Thyroid gland (tissue), 4 donors: ENCODE data around the gene IQSEC3.
"Not testable (repeated sequence)": the region's sequence is repeated elsewhere in the genome, so short reads cannot be mapped to it uniquely, and the experiment has no call there.

Experiments
- POLR2A ChIP-seq, 2 donors: fragments of 450-650 bp; IDR thresholded peaks; one replicate each; pipeline ENCODE4 v1.6.1; 2017; ENCODE audit warnings: antibody characterized with exemption in 2 of 2, mild to moderate bottlenecking in 2 of 2, moderate library complexity in 1 of 2
- TF ChIP-seq, protein P1 (sequence below), 6 experiments: fragments of 200-600 bp in 3 of 6; fragments of 450-650 bp in 3 of 6; sonication (generic) in 3 of 6; IDR thresholded peaks; one replicate each; pipeline ENCODE4 v1.5.1; 2016 to 2019; ENCODE audit warnings: antibody characterized with exemption in 6 of 6, mild to moderate bottlenecking in 2 of 6, inconsistent platforms in 1 of 6, moderate library complexity in 1 of 6

DNA sequence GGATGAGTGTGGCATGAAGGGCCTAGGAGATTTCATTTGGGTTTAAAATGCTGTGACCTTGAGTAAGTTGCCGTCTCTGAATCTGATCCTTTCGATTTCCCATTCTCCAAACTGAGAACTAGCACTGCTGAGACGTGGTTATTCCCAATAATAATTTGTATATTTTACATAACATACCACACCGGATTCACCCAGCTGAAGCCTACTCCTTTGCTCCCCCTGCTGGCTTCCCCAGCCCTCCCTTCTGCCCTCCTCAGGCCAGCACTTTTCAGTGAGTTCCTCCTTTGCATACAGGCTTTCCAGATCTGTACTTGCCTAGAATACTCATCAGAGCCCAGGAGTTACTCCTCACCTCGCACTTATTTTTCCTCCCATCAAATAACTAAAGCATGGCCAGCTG is 38.7 kb upstream of the IQSEC3 start:
- TF ChIP-seq POLR2A (IDR thresholded peaks at IDR 0.05) = not testable (repeated sequence)
- TF ChIP-seq, protein P1, sequence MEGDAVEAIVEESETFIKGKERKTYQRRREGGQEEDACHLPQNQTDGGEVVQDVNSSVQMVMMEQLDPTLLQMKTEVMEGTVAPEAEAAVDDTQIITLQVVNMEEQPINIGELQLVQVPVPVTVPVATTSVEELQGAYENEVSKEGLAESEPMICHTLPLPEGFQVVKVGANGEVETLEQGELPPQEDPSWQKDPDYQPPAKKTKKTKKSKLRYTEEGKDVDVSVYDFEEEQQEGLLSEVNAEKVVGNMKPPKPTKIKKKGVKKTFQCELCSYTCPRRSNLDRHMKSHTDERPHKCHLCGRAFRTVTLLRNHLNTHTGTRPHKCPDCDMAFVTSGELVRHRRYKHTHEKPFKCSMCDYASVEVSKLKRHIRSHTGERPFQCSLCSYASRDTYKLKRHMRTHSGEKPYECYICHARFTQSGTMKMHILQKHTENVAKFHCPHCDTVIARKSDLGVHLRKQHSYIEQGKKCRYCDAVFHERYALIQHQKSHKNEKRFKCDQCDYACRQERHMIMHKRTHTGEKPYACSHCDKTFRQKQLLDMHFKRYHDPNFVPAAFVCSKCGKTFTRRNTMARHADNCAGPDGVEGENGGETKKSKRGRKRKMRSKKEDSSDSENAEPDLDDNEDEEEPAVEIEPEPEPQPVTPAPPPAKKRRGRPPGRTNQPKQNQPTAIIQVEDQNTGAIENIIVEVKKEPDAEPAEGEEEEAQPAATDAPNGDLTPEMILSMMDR (IDR thresholded peaks at IDR 0.05) = not testable (repeated sequence)
